RWPE2 (cell line): ENCODE measurements around the gene FAM81B.

Experiments
- ATAC-seq: fragments of 200-7000 bp; cut with Tn5 transposase; 3 replicates; pipeline ENCODE4 v1.9.1; 2021; ENCODE audit warnings: low read depth
- DNase-seq: peaks from one replicate; pipeline ENCODE4 v3.0.0-alpha.2; 2020; ENCODE audit warnings: low spot score
- H3K27ac ChIP-seq: fragments of 450-650 bp; 2 replicates; pipeline ENCODE4 v1.5.1; 2017; ENCODE audit warnings: mild to moderate bottlenecking; ENCODE audit not compliant: poor library complexity, severe bottlenecking
- H3K27me3 ChIP-seq: fragments of 250-450 bp; sonication (Bioruptor Pico); 2 replicates; pipeline ENCODE4 v1.5.1; 2021; ENCODE audit warnings: mild to moderate bottlenecking, moderate library complexity; ENCODE audit not compliant: insufficient read depth, poor library complexity, severe bottlenecking
- H3K36me3 ChIP-seq: fragments of 250-450 bp; sonication (Bioruptor Pico); 2 replicates; pipeline ENCODE4 v1.5.1; 2020; ENCODE audit warnings: low read depth, mild to moderate bottlenecking, moderate library complexity
- H3K4me1 ChIP-seq: fragments of 250-450 bp; sonication (Bioruptor Pico); 2 replicates; pipeline ENCODE4 v1.5.1; 2021; ENCODE audit warnings: mild to moderate bottlenecking, moderate library complexity; ENCODE audit not compliant: insufficient read depth, poor library complexity, severe bottlenecking
- H3K4me3 ChIP-seq: fragments of 250-450 bp; sonication (Bioruptor Pico); 2 replicates; pipeline ENCODE4 v1.5.1; 2021; ENCODE audit warnings: mild to moderate bottlenecking, moderate library complexity; ENCODE audit not compliant: severe bottlenecking
- H3K9me3 ChIP-seq: fragments of 250-450 bp; sonication (Bioruptor Pico); 2 replicates; pipeline ENCODE4 v1.5.1; 2021; ENCODE audit warnings: mild to moderate bottlenecking, moderate library complexity; ENCODE audit not compliant: severe bottlenecking
- CTCF ChIP-seq: fragments of 450-650 bp; IDR thresholded peaks from one replicate; pipeline ENCODE4 v1.5.1; 2017; ENCODE audit warnings: mild to moderate bottlenecking, moderate library complexity; ENCODE audit not compliant: poor library complexity, severe bottlenecking

Gene FAM81B

GRCh38 chr5:95424526-95424925, 33.4 kb downstream of the FAM81B start:
- Histone ChIP-seq H3K27ac (no peak overlapping the region), H3K36me3 (no peaks in the 10 kb centered on the region), H3K4me1 (no peaks in the 10 kb centered on the region), H3K9me3 (no peaks in the 10 kb centered on the region), H3K4me3 (no peak overlapping the region), H3K27me3 (peaks cover 9% of the 10 kb centered on the region)
- no peak for TF ChIP-seq CTCF
- DNase-seq (no peak), ATAC-seq (no peak)

- DNase-seq (no peak), ATAC-seq (no peak)
- Histone ChIP-seq H3K9me3 (no peaks in the 10 kb centered on the region), H3K4me1 (no peaks in the 10 kb centered on the region), H3K4me3 (no peak overlapping the region), H3K27ac (no peak overlapping the region), H3K36me3 (no peaks in the 10 kb centered on the region), H3K27me3 (peaks cover 15% of the 10 kb centered on the region)
- TF ChIP-seq CTCF, result no peak
Observed at GRCh38 chr5:95426227-95426626, 35.1 kb downstream of the FAM81B start.

GRCh38 chr5:95432779-95433178, 41.6 kb downstream of the FAM81B start:
- Histone ChIP-seq H3K36me3 (no peaks in the 10 kb centered on the region), H3K4me1 (no peaks in the 10 kb centered on the region), H3K27me3 (peaks cover 27% of the 10 kb centered on the region), H3K4me3 (no peak overlapping the region), H3K27ac (no peak overlapping the region), H3K9me3 (no peaks in the 10 kb centered on the region)
- TF ChIP-seq CTCF, result no peak
- no peak for ATAC-seq
- DNase-seq, result no peak

GRCh38 chr5:95439801-95440493, 48.8 kb downstream of the FAM81B start:
- Histone ChIP-seq H3K4me1 (no peaks in the 10 kb centered on the region), H3K27me3 (peaks cover 14% of the 10 kb centered on the region), H3K4me3 (no peak overlapping the region), H3K9me3 (no peaks in the 10 kb centered on the region), H3K36me3 (no peaks in the 10 kb centered on the region), H3K27ac (no peak overlapping the region)
- DNase-seq (no peak), ATAC-seq (no peak)
- no peak for TF ChIP-seq CTCF

- no peak overlapping the region for H3K4me3 ChIP-seq
- no peak for TF ChIP-seq CTCF
- peaks cover 2% of the 10 kb centered on the region for H3K4me1 ChIP-seq
- ATAC-seq (no peak), DNase-seq (no peak)
- H3K27me3 ChIP-seq, result peaks cover 11% of the 10 kb centered on the region
- H3K27ac ChIP-seq, result no peak overlapping the region
- H3K36me3 ChIP-seq, result no peaks in the 10 kb centered on the region
- no peaks in the 10 kb centered on the region for H3K9me3 ChIP-seq
Observed at GRCh38 chr5:95440825-95441224, 49.7 kb downstream of the FAM81B start.
